Activated CD8-positive, alpha-beta memory T cell treated with anti-CD3 and anti-CD28 coated beads, Interleukin-2, amount 50 U/mL, for 1 hour (primary cell): ENCODE measurements around the gene PIF1.
"Not testable (repeated sequence)": the region's sequence is repeated elsewhere in the genome, so short reads cannot be mapped to it uniquely, and the experiment has no call there.

Experiments
- DNase-seq: peaks from one replicate; pipeline ENCODE4 v3.0.0-alpha.2; 2020; ENCODE audit errors: extremely low read depth

PIF1 gene

GRCh38 chr15:64847448-64847847 is 22.0 kb upstream of the PIF1 start:
- DNase-seq: no peak

DNA sequence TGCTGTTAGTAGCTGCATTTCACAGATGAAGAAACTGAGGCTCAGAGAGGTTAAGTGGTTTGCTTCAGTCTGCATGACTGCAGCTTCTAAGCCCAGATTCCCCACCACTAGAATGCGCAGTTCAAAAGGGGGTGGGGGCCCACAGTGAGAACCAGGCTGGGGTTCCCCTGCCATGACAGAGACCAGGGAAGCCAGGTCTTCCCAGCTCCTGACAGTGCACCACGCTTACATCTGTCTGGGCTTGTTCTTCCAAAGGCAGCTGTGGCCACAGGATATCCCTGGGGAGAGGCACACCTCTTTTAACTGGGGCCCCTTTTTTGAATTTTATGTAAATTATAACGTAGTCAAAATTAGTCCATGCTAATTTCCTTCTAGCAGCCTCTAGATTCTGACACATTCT is 21.6 kb upstream of the PIF1 start:
- no peak for DNase-seq

- DNase-seq: no peak
These were observed 20.6 kb upstream of the PIF1 start for GRCh38 chr15:64845831-64846595.

DNA sequence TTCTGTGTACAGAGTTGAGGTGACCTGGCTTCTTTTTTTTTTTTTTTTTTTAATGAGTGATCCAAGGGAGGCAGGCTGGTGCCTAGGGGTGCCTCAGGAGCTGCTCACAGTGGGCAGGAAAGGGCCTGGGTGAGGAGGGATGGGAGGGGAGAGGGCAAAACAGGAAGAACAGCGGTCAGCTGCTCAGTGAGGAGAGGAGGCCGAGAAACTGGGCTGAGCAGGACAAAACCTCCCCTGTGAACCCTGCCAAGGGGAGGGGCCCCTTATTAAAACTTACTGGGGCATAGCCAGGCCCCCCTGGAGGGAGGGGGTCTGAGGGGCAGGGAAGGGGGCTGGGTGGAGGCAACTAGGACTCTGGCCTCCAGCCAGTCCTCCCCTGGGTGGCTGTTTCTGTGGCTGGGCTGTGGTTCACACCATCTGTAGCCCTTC is 19.8 kb upstream of the PIF1 start:
- no peak for DNase-seq

DNA sequence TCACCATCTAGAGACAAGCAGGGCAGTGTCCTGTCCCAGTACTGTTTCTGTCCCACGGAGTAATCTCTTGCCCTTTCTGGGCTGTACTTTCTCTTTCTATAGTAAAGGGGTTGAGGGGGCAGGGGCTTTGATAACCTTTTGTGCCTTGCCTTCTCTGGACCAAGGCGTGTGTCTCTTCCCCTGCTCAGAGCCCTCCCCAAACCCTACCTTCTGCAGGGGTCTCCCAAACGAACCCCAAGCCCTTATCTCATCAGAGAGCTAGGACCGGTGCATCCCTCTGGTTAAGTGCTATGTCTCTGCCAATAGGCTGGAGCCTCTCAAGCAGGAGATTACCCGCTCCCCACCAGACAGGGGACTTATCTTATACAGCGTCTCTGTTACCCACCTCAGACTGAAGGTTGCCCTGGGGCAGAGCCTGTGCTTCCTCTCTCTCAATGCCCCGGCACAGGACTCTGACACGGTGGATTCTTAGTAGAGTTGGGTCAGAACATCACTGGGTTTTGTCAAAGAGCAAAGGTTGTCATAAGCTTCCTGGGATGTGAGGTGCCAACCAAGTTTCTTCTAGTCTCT is 19.2 kb upstream of the PIF1 start:
- no peak for DNase-seq

DNA sequence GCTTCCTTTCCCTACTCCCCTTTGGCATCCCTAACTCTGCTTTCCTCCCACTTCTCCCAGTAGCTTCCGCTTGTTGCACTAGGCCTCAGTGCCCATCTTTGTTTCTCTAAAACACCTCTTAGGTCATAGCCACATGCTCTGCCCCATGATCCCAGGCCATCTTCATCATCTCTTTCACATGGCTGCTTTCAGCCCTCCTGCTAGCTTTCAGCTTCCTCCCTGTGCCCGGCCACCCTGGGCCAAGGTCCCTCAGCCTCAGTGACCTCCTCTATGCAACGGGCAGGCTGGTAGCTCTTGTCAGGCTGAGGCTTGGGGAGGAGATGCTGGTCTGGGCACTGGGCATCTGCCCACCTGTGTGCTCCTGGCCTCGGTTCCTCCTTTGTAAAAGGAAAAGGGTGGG is 18.5 kb upstream of the PIF1 start:
- no peak for DNase-seq

- no peak for DNase-seq
These were observed 17.6 kb upstream of the PIF1 start for GRCh38 chr15:64842986-64843561.

- no peak for DNase-seq
These were observed 16.9 kb upstream of the PIF1 start for GRCh38 chr15:64842096-64842939.

DNA sequence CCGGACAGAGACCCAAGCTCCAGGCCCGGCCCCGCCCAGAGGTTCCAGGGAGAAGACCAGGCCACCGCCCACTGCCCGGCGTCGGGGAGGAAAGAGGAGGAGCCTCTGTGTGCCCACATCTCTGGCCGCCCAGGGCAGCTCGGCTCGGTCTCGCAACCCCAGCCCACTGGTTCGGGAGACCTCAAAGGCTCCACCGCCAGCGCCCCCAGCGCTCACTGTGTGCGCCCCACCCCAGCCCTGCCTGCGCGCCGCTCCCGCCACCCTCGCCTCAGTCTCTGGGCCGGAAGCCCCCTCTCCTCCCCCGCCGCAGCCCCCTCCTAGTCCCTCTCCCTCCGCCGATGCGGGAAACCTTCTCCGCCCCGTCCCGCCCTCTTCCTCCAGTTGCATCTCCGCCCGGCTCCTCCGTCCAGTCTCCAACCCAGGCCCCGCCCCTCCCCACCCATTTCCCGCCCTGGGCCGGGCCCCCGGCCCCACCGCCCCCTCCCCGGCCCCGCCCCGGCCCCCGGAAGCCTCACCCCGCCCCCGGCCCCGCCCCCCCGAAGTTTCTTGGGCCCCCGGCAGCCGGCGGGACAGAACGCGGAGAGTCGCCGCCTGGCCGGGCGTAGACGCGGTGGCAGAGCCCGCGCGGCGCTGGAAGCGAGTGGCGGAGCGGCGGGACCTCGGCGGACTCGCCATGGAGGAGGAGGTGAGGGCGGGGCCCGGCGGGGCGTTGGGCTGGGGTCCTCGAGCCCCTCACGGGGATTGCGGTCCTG is 16.1 kb upstream of the PIF1 start, which contains the start of gene PLEKHO2:
Gene PLEKHO2 (plus strand): TSS at position 572 of the 752 bp plus-strand sequence. CDS start 102 bp downstream, at position 674.
- peak; percentile 80 for DNase-seq

DNA sequence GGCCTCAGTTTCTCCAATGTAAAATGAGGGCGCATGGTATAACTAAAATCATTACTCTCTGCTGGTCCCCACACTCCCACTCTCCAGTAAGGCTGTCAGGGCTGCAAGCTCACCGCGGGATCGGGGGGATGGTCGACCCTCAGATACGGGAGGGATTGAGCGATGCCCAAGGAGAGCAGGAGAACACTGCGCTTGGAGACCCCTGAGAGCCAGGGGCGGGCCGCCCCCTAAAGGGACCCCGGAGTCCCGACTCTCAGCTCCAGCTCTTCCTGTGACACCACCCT is 15.6 kb upstream of the PIF1 start:
- no peak for DNase-seq

DNA sequence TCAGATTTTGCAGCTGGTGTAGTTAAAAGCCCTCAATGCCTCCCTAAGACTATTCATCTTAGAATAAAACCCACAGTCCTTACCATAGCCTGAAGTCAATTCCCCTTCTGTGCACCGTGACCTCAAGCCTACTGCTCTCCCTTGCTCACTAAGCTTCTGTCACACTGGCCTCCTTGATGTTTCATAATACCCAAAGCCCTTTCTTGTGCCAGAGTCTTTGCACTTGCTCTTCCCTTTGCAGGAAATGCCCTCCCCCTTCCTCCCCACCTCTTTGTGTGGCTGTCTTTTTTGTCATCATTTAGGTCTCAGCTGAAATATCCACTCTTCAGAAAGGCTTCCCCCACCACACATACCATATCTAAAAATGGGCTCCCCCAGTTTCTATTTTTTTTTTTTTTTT is 12.1 kb upstream of the PIF1 start:
- DNase-seq: no peak

GRCh38 chr15:64836023-64836536 is 10.6 kb upstream of the PIF1 start:
- no peak for DNase-seq

DNA sequence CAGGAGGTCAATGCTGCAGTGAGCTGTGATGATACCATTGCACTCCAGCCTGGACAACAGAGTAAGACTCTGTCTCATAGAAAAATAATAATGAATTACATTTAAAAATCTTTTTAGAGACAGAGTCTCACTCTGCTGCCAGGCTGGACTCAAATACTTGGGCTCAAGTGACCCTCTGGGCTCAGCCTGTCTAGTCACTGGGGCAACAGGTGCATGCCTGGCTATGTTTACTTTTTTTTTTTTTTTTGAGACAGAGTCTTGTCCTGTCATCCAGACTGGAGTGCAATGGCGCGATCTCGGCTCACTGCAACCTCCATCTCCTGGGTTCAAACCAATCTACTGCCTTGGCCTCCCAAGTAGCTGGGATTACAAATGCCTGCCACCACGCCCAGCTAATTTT is 8.2 kb upstream of the PIF1 start:
- no peak for DNase-seq

- DNase-seq: no peak
These were observed 3.5 kb upstream of the PIF1 start for GRCh38 chr15:64828985-64829384.

GRCh38 chr15:64824929-64825430 is 467 bp downstream of the PIF1 start:
- DNase-seq: no peak

GRCh38 chr15:64816452-64816851 is 9.0 kb downstream of the PIF1 start:
- DNase-seq: no peak

DNA sequence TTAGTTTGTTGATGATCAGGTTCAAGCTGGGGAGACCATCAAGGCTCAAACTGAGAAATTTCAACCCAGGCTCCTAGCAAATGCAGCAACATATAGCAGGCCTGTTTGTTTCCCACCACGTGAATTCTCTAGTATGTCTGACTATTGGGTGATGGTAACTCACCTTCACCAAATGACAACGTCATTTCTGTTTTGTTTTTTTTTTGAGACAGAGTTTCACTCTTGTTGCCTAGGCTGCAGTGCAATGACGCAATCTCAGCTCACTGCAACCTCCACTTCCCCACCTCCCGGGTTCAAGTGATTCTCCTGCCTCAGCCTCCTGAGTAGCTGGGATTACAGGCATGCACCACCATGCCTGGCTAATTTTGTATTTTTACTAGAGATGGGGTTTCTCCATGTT is 10.5 kb downstream of the PIF1 start:
- DNase-seq: not testable (repeated sequence)

- DNase-seq: not testable (repeated sequence)
These were observed 11.2 kb downstream of the PIF1 start for GRCh38 chr15:64814283-64814682.

- DNase-seq: no peak
These were observed 12.4 kb downstream of the PIF1 start for GRCh38 chr15:64813075-64813474.

- no peak for DNase-seq
These were observed 14.7 kb downstream of the PIF1 start for GRCh38 chr15:64810497-64811326.
